ENCODE measurements around the gene TBC1D8.
A peak's percentile ranks its signal among the peaks of the same experiment; 100 is the strongest.

The TBC1D8 gene

GRCh38 chr2:101195871-101196661 lies 44.9 kb upstream of the TBC1D8 start:
- Histone ChIP-seq H3K27ac (no peak overlapping the region), H3K36me3 (no peaks in the 10 kb centered on the region), H3K4me3 (ENCODE audit: low read depth, low read length) (no peak overlapping the region), H3K9me3 (ENCODE audit: severe bottlenecking) (no peaks in the 10 kb centered on the region), H3K27me3 (ENCODE audit: insufficient read depth, low read depth, severe bottlenecking) (no peaks in the 10 kb centered on the region)
- DNase-seq = no peak
- TF ChIP-seq CTCF (IDR thresholded peaks at IDR 0.05; ENCODE audit: low read depth, low read length) = no peak

GRCh38 chr2:101193033-101193626 lies 41.9 kb upstream of the TBC1D8 start:
- no peak overlapping the region for H3K4me3 ChIP-seq (ENCODE audit: low read depth, low read length)
- H3K27ac ChIP-seq = no peak overlapping the region
- no peak for DNase-seq
- H3K36me3 ChIP-seq = no peaks in the 10 kb centered on the region
- no peak for TF ChIP-seq CTCF (IDR thresholded peaks at IDR 0.05; ENCODE audit: low read depth, low read length)
- no peaks in the 10 kb centered on the region for H3K9me3 ChIP-seq (ENCODE audit: severe bottlenecking)
- H3K27me3 ChIP-seq (ENCODE audit: insufficient read depth, low read depth, severe bottlenecking) = no peaks in the 10 kb centered on the region

GRCh38 chr2:101190747-101191516 lies 39.8 kb upstream of the TBC1D8 start:
- TF ChIP-seq CTCF (IDR thresholded peaks at IDR 0.05; ENCODE audit: low read depth, low read length) = no peak
- Histone ChIP-seq H3K4me3 (ENCODE audit: low read depth, low read length) (no peak overlapping the region), H3K27me3 (ENCODE audit: insufficient read depth, low read depth, severe bottlenecking) (no peaks in the 10 kb centered on the region), H3K9me3 (ENCODE audit: severe bottlenecking) (no peaks in the 10 kb centered on the region), H3K36me3 (no peaks in the 10 kb centered on the region), H3K27ac (no peak overlapping the region; the same call in 1 of the 2 replicates)
- DNase-seq = no peak

GRCh38 chr2:101188683-101189405 lies 37.7 kb upstream of the TBC1D8 start:
- peak; percentile 69 for DNase-seq
- peak; percentile 72 for TF ChIP-seq CTCF (IDR thresholded peaks at IDR 0.05; ENCODE audit: low read depth, low read length)

GRCh38 chr2:101187131-101187530 lies 35.9 kb upstream of the TBC1D8 start:
- no peaks in the 10 kb centered on the region for H3K9me3 ChIP-seq (ENCODE audit: severe bottlenecking)
- no peak for DNase-seq
- TF ChIP-seq CTCF (IDR thresholded peaks at IDR 0.05; ENCODE audit: low read depth, low read length) = no peak

More at GRCh38 chr2:101188683-101189405, 37.7 kb upstream of the TBC1D8 start:
- Histone ChIP-seq H3K9me3 (ENCODE audit: severe bottlenecking) (no peaks in the 10 kb centered on the region), H3K27ac (no peak overlapping the region), H3K27me3 (ENCODE audit: insufficient read depth, low read depth, severe bottlenecking) (no peaks in the 10 kb centered on the region), H3K4me3 (ENCODE audit: low read depth, low read length) (no peak overlapping the region), H3K36me3 (no peaks in the 10 kb centered on the region)

More at GRCh38 chr2:101187131-101187530, 35.9 kb upstream of the TBC1D8 start:
- Histone ChIP-seq H3K4me3 (ENCODE audit: low read depth, low read length) (no peak overlapping the region), H3K36me3 (no peaks in the 10 kb centered on the region), H3K27me3 (ENCODE audit: insufficient read depth, low read depth, severe bottlenecking) (no peaks in the 10 kb centered on the region), H3K27ac (no peak overlapping the region)
